Occipital lobe (tissue), 2 donors: ENCODE results near the gene OSMR. TPM values are rescaled to one million over a fixed set of nuclear protein-coding genes. Genes with fewer than 3 reads are reported as not detected.

Experiments used
- DNase-seq: peaks from one replicate; lab custom pipeline; 2025; lab: John Stamatoyannopoulos, UW
- total RNA-seq: library from RNA; depleted of rRNA; stranded (reverse); fragments of >200 nt; gene quantifications from one replicate; pipeline ENCODE4 v1.2.3, GENCODE V29; 2014

The OSMR gene
- total RNA-seq, 1 donor from 2014 or later, result 2.0 TPM

- no peak for DNase-seq
Observed at GRCh38 chr5:38925154-38925925, 79.5 kb downstream of the OSMR start.

GRCh38 chr5:38926121-38926520 is 80.3 kb downstream of the OSMR start:
- no peak for DNase-seq

GRCh38 chr5:38927470-38927869 is 81.7 kb downstream of the OSMR start:
- no peak for DNase-seq

- DNase-seq, result no peak
Observed at GRCh38 chr5:38929838-38930237, 84.0 kb downstream of the OSMR start.

- no peak for DNase-seq
Observed at GRCh38 chr5:38931731-38932130, 85.9 kb downstream of the OSMR start.

- DNase-seq, result no peak
Observed at GRCh38 chr5:38932854-38933408, 87.1 kb downstream of the OSMR start.

- DNase-seq, result no peak
Observed at GRCh38 chr5:38935437-38935836, 89.6 kb downstream of the OSMR start.

GRCh38 chr5:38936269-38936668 is 90.5 kb downstream of the OSMR start:
- no peak for DNase-seq

- DNase-seq, result no peak
Observed at GRCh38 chr5:38938424-38938823, 92.6 kb downstream of the OSMR start.

GRCh38 chr5:38938973-38939372 is 93.2 kb downstream of the OSMR start:
- DNase-seq, result no peak

GRCh38 chr5:38940230-38940858 is 94.5 kb downstream of the OSMR start:
- no peak for DNase-seq

GRCh38 chr5:38941912-38942311 is 96.1 kb downstream of the OSMR start:
- no peak for DNase-seq

GRCh38 chr5:38944282-38944681 is 98.5 kb downstream of the OSMR start:
- no peak for DNase-seq

GRCh38 chr5:38948501-38948900 is 102.7 kb downstream of the OSMR start:
- no peak for DNase-seq

- no peak for DNase-seq
Observed at GRCh38 chr5:38953426-38954012, 107.7 kb downstream of the OSMR start.

GRCh38 chr5:38961691-38962090 is 115.9 kb downstream of the OSMR start:
- DNase-seq, result no peak

GRCh38 chr5:38968665-38969064 is 122.9 kb downstream of the OSMR start:
- DNase-seq, result no peak

GRCh38 chr5:38978036-38978435 is 132.2 kb downstream of the OSMR start:
- no peak for DNase-seq

GRCh38 chr5:38979535-38979934 is 133.7 kb downstream of the OSMR start:
- DNase-seq, result no peak
